GM12891 (cell line): Measurements from ENCODE around the gene PEX14.

Experiments used
- DNase-seq: peaks from one replicate; pipeline ENCODE4 v3.0.0; 2011; ENCODE audit warnings: low spot score; ENCODE audit not compliant: insufficient read length
- FAIRE-seq: peaks from 2 replicates; lab custom pipeline; 2011; peaks lifted over from hg19 to GRCh38; lab: Jason Lieb, UNC
- PAX5 ChIP-seq: IDR thresholded peaks from 2 replicates; pipeline ENCODE4 v1.6.1; 2011; ENCODE audit warnings: low read length, moderate library complexity, mild to moderate bottlenecking; ENCODE audit not compliant: insufficient read depth, severe bottlenecking
- POLR2A ChIP-seq: IDR thresholded peaks from 2 replicates; pipeline ENCODE4 v1.6.1; 2011; ENCODE audit warnings: low read depth, low read length, control low read depth
- POLR2AphosphoS5 ChIP-seq: IDR thresholded peaks from 2 replicates; pipeline ENCODE4 v1.6.1; 2011; ENCODE audit warnings: low read depth, low read length, control low read depth
- POU2F2 ChIP-seq: IDR thresholded peaks from 2 replicates; pipeline ENCODE4 v1.6.1; 2011; ENCODE audit warnings: low read depth, mild to moderate bottlenecking, control low read depth, low read length, moderate library complexity
- SPI1 ChIP-seq: IDR thresholded peaks from 2 replicates; pipeline ENCODE4 v1.6.1; 2011; ENCODE audit warnings: low read depth, low read length, control low read depth
- TAF1 ChIP-seq: IDR thresholded peaks from 2 replicates; pipeline ENCODE4 v1.6.1; 2011; ENCODE audit warnings: low read depth, low read length, control low read depth

The PEX14 gene

GRCh38 chr1:10433790-10434189, 41.0 kb upstream of the PEX14 start:
- TF ChIP-seq POLR2AphosphoS5: no peak
- TF ChIP-seq TAF1: no peak
- TF ChIP-seq SPI1: no peak
- TF ChIP-seq PAX5: no peak
- no peak for TF ChIP-seq POLR2A
- no peak for TF ChIP-seq POU2F2
- no peak for DNase-seq
- FAIRE-seq: no peak

DNA sequence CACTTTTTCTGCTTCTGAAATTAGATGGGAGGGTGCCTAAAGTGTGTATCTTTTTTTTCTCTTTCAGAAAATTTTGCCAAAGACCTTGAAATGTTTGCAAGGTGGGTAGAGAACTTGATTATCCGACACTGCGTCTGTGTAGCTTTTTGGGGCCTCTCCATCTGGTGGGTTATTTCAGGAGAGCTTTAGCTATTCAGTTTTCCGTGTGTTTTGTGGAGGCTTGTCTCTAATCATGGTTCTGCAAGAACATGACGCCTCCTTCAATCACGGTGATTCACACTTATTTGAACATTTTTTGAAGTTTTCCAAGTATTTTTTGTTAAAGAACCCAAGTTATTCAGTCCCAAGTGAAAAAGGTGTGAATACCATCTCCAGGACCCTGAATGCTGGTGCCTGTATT, 40.2 kb upstream of the PEX14 start:
- no peak for DNase-seq
- FAIRE-seq: no peak
- TF ChIP-seq POLR2A (no peak), POLR2AphosphoS5 (no peak), PAX5 (no peak), SPI1 (no peak), TAF1 (no peak), POU2F2 (no peak)

- FAIRE-seq (no peak), DNase-seq (no peak)
- TF ChIP-seq PAX5 (no peak), SPI1 (no peak), POU2F2 (no peak), POLR2AphosphoS5 (no peak), TAF1 (no peak), POLR2A (no peak)
These were observed 37.7 kb upstream of the PEX14 start for GRCh38 chr1:10437052-10437451.

- TF ChIP-seq SPI1 (no peak), POLR2AphosphoS5 (no peak), POLR2A (no peak), POU2F2 (no peak), PAX5 (no peak), TAF1 (no peak)
- no peak for DNase-seq
- FAIRE-seq: no peak
These were observed 36.0 kb upstream of the PEX14 start for GRCh38 chr1:10438677-10439163.

GRCh38 chr1:10440305-10440704, 34.4 kb upstream of the PEX14 start:
- no peak for TF ChIP-seq POU2F2
- TF ChIP-seq POLR2A: no peak
- TF ChIP-seq PAX5: no peak
- no peak for TF ChIP-seq POLR2AphosphoS5
- TF ChIP-seq TAF1: no peak
- TF ChIP-seq SPI1: no peak

GRCh38 chr1:10440794-10441193, 34.0 kb upstream of the PEX14 start:
- no peak for DNase-seq
- no peak for FAIRE-seq
- TF ChIP-seq POU2F2 (no peak), PAX5 (no peak), POLR2A (no peak), POLR2AphosphoS5 (no peak), TAF1 (no peak), SPI1 (no peak)

More at GRCh38 chr1:10440305-10440704, 34.4 kb upstream of the PEX14 start:
- FAIRE-seq (no peak), DNase-seq (no peak)

DNA sequence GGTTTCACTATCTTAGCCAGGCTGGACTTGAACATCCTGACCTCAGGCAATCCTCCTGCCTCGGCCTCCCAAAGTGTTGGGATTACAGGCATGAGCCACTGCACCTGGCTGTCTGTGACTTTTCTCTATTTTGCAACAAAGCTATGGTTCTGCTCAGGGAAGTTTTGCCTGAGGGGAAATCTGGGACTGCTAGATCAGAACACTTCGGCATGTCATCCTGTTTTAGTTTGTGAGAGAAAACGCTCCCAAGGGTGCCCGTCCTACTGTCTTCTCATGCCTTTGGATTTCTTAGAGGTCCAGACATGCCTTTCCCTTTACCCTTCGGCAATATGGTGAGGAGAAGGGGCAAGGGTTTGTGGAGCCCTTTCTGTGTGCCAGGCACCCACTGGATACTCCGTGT, 30.5 kb upstream of the PEX14 start:
- no peak for DNase-seq
- FAIRE-seq: no peak
- TF ChIP-seq POLR2AphosphoS5: no peak
- no peak for TF ChIP-seq POLR2A
- TF ChIP-seq SPI1: no peak
- TF ChIP-seq POU2F2: no peak
- TF ChIP-seq PAX5: no peak
- no peak for TF ChIP-seq TAF1

GRCh38 chr1:10444795-10445397, 29.9 kb upstream of the PEX14 start:
- FAIRE-seq (no peak), DNase-seq (no peak)
- TF ChIP-seq TAF1: no peak
- no peak for TF ChIP-seq SPI1
- no peak for TF ChIP-seq POLR2A
- TF ChIP-seq POU2F2: no peak
- TF ChIP-seq POLR2AphosphoS5: no peak
- TF ChIP-seq PAX5: no peak

DNA sequence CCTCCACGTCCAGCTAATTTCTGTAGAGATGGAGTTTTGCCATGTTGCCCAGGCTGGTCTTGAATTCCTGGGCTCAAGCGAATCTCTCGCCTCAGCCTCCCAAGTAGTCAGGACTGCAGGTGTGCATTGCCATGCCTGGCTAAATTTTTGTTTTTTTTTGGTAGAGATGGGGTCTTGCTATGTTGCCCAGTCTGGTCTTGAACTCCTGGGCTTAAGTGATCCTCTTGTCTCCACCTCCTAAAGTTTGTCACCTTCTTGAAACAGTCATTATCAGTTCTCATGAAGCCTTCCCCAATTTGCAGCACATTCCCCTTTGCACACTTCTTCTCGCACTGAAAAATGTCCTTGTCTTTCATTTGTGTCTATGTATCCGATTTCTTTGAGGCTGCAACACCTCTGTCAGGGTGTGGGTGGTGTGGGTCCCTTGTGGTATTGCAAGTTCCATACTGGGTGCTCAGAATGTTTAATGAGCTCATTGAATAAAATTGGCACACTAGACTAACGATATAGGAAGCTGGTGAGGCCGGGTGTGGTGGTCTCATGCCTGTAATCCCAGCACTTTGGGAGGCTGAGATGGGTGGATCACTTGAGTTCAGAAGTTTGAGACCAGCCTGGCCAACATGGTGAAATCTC, 27.8 kb upstream of the PEX14 start:
- FAIRE-seq (no peak), DNase-seq (no peak)
- TF ChIP-seq SPI1: no peak
- no peak for TF ChIP-seq POLR2A
- TF ChIP-seq POLR2AphosphoS5: no peak
- no peak for TF ChIP-seq PAX5
- no peak for TF ChIP-seq POU2F2
- no peak for TF ChIP-seq TAF1
